Endodermal cell (in vitro differentiated cells): ENCODE measurements around the gene ELFN2. TPM values are rescaled to one million over a fixed set of nuclear protein-coding genes. Genes with fewer than 3 reads are reported as not detected.

ENCODE experiments used
- DNase-seq: peaks from one replicate; pipeline ENCODE4 v3.0.0-alpha.2; 2017
- H3K27ac ChIP-seq: 2 replicates; pipeline ENCODE4 v1.5.1; 2013; ENCODE audit warnings: mild to moderate bottlenecking, low read depth, low read length, moderate library complexity
- H3K27me3 ChIP-seq: 2 replicates; pipeline ENCODE4 v1.6.1; 2013; ENCODE audit warnings: mild to moderate bottlenecking, low read length, moderate library complexity; ENCODE audit not compliant: insufficient read depth, control insufficient read depth, poor library complexity, severe bottlenecking
- H3K36me3 ChIP-seq: 2 replicates; pipeline ENCODE4 v1.7.0; 2013; ENCODE audit warnings: mild to moderate bottlenecking, low read length, moderate library complexity; ENCODE audit not compliant: control insufficient read depth, insufficient read depth
- H3K4me1 ChIP-seq: one replicate; pipeline ENCODE4 v1.7.0; 2013; ENCODE audit warnings: low read length; ENCODE audit not compliant: control insufficient read depth, insufficient read depth
- H3K4me3 ChIP-seq: 2 replicates; pipeline ENCODE4 v1.5.1; 2013; ENCODE audit warnings: mild to moderate bottlenecking, low read length, moderate library complexity
- H3K9ac ChIP-seq: 2 replicates; pipeline ENCODE4 v1.6.1; 2013; ENCODE audit warnings: mild to moderate bottlenecking, low read length, moderate library complexity; ENCODE audit not compliant: poor library complexity, severe bottlenecking; ENCODE audit errors: extremely low read depth
- H3K9me3 ChIP-seq: 2 replicates; pipeline ENCODE4 v1.6.1; 2013; ENCODE audit warnings: mild to moderate bottlenecking, low read length, moderate library complexity; ENCODE audit not compliant: control insufficient read depth
- H3K27ac Mint-ChIP-seq: 2 replicates; pipeline ENCODE4 v1.8.0; 2020; ENCODE audit warnings: mixed read lengths
- H3K27me3 Mint-ChIP-seq: 2 replicates; pipeline ENCODE4 v1.8.0; 2021; ENCODE audit warnings: mild to moderate bottlenecking, mixed read lengths; ENCODE audit not compliant: insufficient read depth
- H3K36me3 Mint-ChIP-seq: 2 replicates; pipeline ENCODE4 v1.8.0; 2020; ENCODE audit warnings: low read depth, mixed read lengths
- H3K4me1 Mint-ChIP-seq: 2 replicates; pipeline ENCODE4 v1.8.0; 2020; ENCODE audit warnings: mixed read lengths
- H3K4me3 Mint-ChIP-seq: 2 replicates; pipeline ENCODE4 v1.8.0; 2020; ENCODE audit warnings: mild to moderate bottlenecking, moderate library complexity, mixed read lengths
- H3K9me3 Mint-ChIP-seq: 2 replicates; pipeline ENCODE4 v1.8.0; 2020; ENCODE audit warnings: mild to moderate bottlenecking, mixed read lengths
- WGBS, 2 experiments: methylation state at CpG; one replicate each; pipeline versions ENCODE4 v1.1.5 to v1.1.7; 2013; ENCODE audit warnings: missing lambda C conversion rate in 2 of 2, mixed read lengths in 1 of 2; ENCODE audit not compliant: insufficient coverage in 1 of 2, insufficient read length in 1 of 2; 5-methylcytosine and 5-hydroxymethylcytosine counted together
- total RNA-seq, 2 donors: library from RNA; stranded (reverse); fragmentation: NEBNext Ultra II Directional in 1 of 2; extraction: Animal tissue kit (Norgen Biotek cat#: 25700) in 1 of 2; gene quantifications; 2 replicates in 1 of 2; 3 replicates in 1 of 2; pipeline ENCODE4 v1.2.1, GENCODE V29; 2021
- TF ChIP-seq, protein P1 (sequence below): fragments of 200-600 bp; sonication (generic); conservative IDR thresholded peaks from 2 replicates; pipeline ENCODE4 v1.5.0; 2021; ENCODE audit warnings: antibody characterized with exemption, mild to moderate bottlenecking

The ELFN2 gene
- total RNA-seq, 2 donors from 2014 or later: 0.40 to 0.46 TPM

DNA sequence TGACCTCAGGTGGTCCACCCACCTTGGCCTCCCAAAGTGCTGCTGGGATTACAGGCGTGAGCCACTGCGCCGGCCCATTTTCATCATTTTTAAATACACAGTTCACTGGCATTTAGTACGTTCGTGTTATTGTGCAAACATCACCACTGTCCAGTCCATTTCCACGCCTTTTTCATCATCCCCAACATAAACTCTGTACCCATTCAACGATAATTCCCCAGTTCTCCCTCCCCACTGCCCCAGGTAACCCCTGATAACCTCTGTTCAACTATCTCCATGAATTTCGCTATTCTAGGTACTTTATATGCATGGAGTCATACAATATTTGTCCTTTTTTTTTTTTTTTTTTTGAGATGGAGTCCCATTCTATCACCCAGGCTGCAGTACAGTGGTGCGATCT is 18.2 kb upstream of the ELFN2 start:
- WGBS, 2 experiments: 91 to 92% methylated on average over 7 to 9 of the region's 9 CpGs
- Histone ChIP-seq H3K36me3 (no peaks in the 10 kb centered on the region), H3K4me3 (no peak overlapping the region), H3K27me3 (no peaks in the 10 kb centered on the region), H3K9me3 (no peaks in the 10 kb centered on the region), H3K27ac (no peak overlapping the region), H3K4me1 (no peaks in the 10 kb centered on the region), H3K9ac (no peak overlapping the region)
- TF ChIP-seq, protein P1, sequence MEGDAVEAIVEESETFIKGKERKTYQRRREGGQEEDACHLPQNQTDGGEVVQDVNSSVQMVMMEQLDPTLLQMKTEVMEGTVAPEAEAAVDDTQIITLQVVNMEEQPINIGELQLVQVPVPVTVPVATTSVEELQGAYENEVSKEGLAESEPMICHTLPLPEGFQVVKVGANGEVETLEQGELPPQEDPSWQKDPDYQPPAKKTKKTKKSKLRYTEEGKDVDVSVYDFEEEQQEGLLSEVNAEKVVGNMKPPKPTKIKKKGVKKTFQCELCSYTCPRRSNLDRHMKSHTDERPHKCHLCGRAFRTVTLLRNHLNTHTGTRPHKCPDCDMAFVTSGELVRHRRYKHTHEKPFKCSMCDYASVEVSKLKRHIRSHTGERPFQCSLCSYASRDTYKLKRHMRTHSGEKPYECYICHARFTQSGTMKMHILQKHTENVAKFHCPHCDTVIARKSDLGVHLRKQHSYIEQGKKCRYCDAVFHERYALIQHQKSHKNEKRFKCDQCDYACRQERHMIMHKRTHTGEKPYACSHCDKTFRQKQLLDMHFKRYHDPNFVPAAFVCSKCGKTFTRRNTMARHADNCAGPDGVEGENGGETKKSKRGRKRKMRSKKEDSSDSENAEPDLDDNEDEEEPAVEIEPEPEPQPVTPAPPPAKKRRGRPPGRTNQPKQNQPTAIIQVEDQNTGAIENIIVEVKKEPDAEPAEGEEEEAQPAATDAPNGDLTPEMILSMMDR: no peak
- Mint-ChIP-seq H3K27ac (no peak overlapping the region), H3K27me3 (peaks cover 13% of the 10 kb centered on the region), H3K9me3 (peaks cover 9% of the 10 kb centered on the region), H3K4me3 (no peak overlapping the region), H3K4me1 (no peaks in the 10 kb centered on the region), H3K36me3 (no peaks in the 10 kb centered on the region)
- no peak for DNase-seq

DNA sequence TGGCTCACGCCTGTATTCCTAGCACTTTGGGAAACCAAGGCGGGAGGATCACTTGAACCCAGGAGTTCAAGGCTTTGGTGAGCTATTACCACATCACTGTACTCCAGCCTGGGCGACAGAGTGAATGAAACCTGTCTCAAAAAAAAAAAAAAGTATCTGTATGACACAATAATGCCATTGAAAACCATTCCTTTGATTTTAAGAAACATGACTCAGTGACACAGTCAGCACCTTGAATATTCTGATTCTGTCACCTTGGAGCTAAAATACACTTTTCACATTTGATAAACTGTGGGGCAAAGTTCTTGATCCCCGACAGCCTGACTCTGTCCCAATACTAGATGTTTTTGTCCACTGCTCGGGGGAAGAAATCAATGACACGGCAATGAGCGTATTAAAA is 16.7 kb upstream of the ELFN2 start:
- no peak overlapping the region for H3K9ac ChIP-seq
- no peak for DNase-seq
- TF ChIP-seq, protein P1: no peak
- Mint-ChIP-seq H3K4me1 (no peaks in the 10 kb centered on the region), H3K27me3 (peaks cover 14% of the 10 kb centered on the region), H3K27ac (no peak overlapping the region), H3K9me3 (peaks cover 11% of the 10 kb centered on the region), H3K36me3 (no peaks in the 10 kb centered on the region), H3K4me3 (no peak overlapping the region)
- 92% methylated on average over 4 to 7 of the region's 7 CpGs for WGBS, 2 experiments
- no peaks in the 10 kb centered on the region for H3K36me3 ChIP-seq
- H3K4me1 ChIP-seq: no peaks in the 10 kb centered on the region
- H3K9me3 ChIP-seq: no peaks in the 10 kb centered on the region
- no peak overlapping the region for H3K27ac ChIP-seq
- no peak overlapping the region for H3K4me3 ChIP-seq
- no peaks in the 10 kb centered on the region for H3K27me3 ChIP-seq

DNA sequence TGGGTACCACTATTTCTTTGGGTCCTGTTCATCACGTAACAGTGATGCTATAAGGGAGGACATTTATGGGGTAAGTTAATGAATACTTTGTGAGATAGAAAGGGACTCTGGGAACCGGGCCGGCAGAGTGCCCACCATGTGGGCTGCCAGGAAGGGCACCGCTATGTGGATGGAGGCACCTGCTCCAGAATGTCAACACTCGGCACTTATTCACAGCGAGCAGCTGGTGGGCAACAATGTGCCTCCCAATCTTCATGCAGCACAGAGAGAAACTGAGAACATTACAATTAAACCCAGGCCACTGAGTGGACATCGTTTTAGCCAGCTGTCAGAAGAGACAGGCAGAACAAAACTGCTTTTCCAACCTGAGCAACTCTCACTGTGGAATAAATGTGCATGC is 15.8 kb upstream of the ELFN2 start:
- H3K9ac ChIP-seq: no peak overlapping the region
- Mint-ChIP-seq H3K4me3 (no peak overlapping the region), H3K4me1 (no peaks in the 10 kb centered on the region), H3K27me3 (peaks cover 14% of the 10 kb centered on the region), H3K27ac (no peak overlapping the region), H3K9me3 (peaks cover 11% of the 10 kb centered on the region), H3K36me3 (no peaks in the 10 kb centered on the region)
- TF ChIP-seq, protein P1: no peak
- H3K36me3 ChIP-seq: no peaks in the 10 kb centered on the region
- no peak overlapping the region for H3K27ac ChIP-seq
- no peaks in the 10 kb centered on the region for H3K4me1 ChIP-seq
- no peak for DNase-seq
- H3K9me3 ChIP-seq: no peaks in the 10 kb centered on the region
- WGBS, 2 experiments: 95% methylated on average over 4 to 7 of the region's 7 CpGs
- H3K4me3 ChIP-seq: no peak overlapping the region
- no peaks in the 10 kb centered on the region for H3K27me3 ChIP-seq
